22Rv1 (cell line): Measurements from ENCODE around the gene JPT1.

Experiments used
- H3K27ac ChIP-seq: fragments of 450-650 bp; 2 replicates; pipeline ENCODE4 v1.5.1; 2017
- CTCF ChIP-seq: fragments of 450-650 bp; IDR thresholded peaks from 2 replicates; pipeline ENCODE4 v1.5.1; 2017; ENCODE audit warnings: mild to moderate bottlenecking
- ZFX ChIP-seq: fragments of 450-650 bp; IDR thresholded peaks from 2 replicates; pipeline ENCODE4 v1.6.1; 2017; ENCODE audit warnings: antibody characterized with exemption, borderline replicate concordance

JPT1 gene

GRCh38 chr17:75113798-75114551 is 40.3 kb downstream of the JPT1 start:
- 0 out of 2 replicates have a peak overlapping the region, but pooled peaks have one; percentile 3 for H3K27ac ChIP-seq
- TF ChIP-seq ZFX (no peak), CTCF (peak; percentile 94)

- H3K27ac ChIP-seq, result no peak overlapping the region
- TF ChIP-seq CTCF, result no peak
- no peak for TF ChIP-seq ZFX
Measured at GRCh38 chr17:75111777-75112335, 42.5 kb downstream of the JPT1 start.

GRCh38 chr17:75110234-75110937 is 43.9 kb downstream of the JPT1 start:
- H3K27ac ChIP-seq, result peak overlapping the region; percentile 56

GRCh38 chr17:75109407-75110233 is 44.7 kb downstream of the JPT1 start, which contains the start of gene ARMC7:
Gene ARMC7 (plus strand): TSS chr17:75109969. CDS start chr17:75110289, 320 bp downstream.
- no peak for TF ChIP-seq ZFX
- no peak for TF ChIP-seq CTCF
- H3K27ac ChIP-seq, result peak within 1 kb of the TSS; percentile 56

More at GRCh38 chr17:75110234-75110937, 43.9 kb downstream of the JPT1 start:
- no peak for TF ChIP-seq CTCF
- TF ChIP-seq ZFX, result no peak

GRCh38 chr17:75109046-75109406 is 45.3 kb downstream of the JPT1 start:
- no peak for TF ChIP-seq ZFX
- no peak for TF ChIP-seq CTCF
- H3K27ac ChIP-seq, result no peak overlapping the region

- no peak overlapping the region for H3K27ac ChIP-seq
- TF ChIP-seq CTCF (no peak), ZFX (no peak)
Measured at GRCh38 chr17:75108193-75108592, 46.1 kb downstream of the JPT1 start.
